ENCODE data around the gene ZNF536. TPM values are rescaled to one million over a fixed set of nuclear protein-coding genes. Genes with fewer than 3 reads are reported as not detected.

Gene ZNF536
- polyA plus RNA-seq, 1 donor (not counting 4 experiments of a cell fraction or from before 2014, with no cell fraction given) = not detected

DNA sequence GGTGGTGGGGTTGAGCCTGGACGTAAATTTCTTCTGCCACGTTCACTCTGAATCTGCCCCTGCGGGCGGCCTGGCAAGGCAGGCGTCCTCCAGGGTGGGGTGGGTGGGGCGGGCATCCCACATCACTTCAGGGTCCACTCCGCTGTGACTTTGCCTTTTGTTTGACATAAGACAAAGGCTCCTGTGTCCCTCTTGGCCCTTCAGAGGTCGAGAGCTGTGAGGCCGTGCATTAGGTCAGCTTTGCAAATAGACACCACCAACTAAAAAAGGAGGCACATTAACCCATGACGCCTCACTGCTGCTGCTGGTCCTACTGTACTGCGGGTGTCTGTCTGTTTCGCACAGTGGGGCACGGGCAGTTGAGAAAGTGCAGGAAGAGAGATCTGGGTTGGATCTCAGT, 10.5 kb upstream of the ZNF536 start:
- H3K79me2 ChIP-seq (ENCODE audit: control insufficient read depth, insufficient read depth, low read length) = no peaks in the 10 kb centered on the region
- H3K27me3 ChIP-seq (ENCODE audit: control insufficient read depth, extremely low read depth, insufficient read depth, low read length) = no peaks in the 10 kb centered on the region
- DNase-seq (ENCODE audit: low read depth, low spot score) (no peak), FAIRE-seq (no peak)
- TF ChIP-seq, protein P1, sequence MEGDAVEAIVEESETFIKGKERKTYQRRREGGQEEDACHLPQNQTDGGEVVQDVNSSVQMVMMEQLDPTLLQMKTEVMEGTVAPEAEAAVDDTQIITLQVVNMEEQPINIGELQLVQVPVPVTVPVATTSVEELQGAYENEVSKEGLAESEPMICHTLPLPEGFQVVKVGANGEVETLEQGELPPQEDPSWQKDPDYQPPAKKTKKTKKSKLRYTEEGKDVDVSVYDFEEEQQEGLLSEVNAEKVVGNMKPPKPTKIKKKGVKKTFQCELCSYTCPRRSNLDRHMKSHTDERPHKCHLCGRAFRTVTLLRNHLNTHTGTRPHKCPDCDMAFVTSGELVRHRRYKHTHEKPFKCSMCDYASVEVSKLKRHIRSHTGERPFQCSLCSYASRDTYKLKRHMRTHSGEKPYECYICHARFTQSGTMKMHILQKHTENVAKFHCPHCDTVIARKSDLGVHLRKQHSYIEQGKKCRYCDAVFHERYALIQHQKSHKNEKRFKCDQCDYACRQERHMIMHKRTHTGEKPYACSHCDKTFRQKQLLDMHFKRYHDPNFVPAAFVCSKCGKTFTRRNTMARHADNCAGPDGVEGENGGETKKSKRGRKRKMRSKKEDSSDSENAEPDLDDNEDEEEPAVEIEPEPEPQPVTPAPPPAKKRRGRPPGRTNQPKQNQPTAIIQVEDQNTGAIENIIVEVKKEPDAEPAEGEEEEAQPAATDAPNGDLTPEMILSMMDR (optimal IDR thresholded peaks at IDR 0.05 in 1 of 3, IDR thresholded peaks at IDR 0.05 in 1 of 3, conservative IDR thresholded peaks at IDR 0.05 in 1 of 3; ENCODE audit: extremely low read depth in 1 of 3, insufficient read depth in 2 of 3, low read length in 3 of 3) = no peak
- TF ChIP-seq EZH2 (IDR thresholded peaks at IDR 0.05; ENCODE audit: low read length) = no peak
- no peaks in the 10 kb centered on the region for H3K9me1 ChIP-seq (ENCODE audit: control insufficient read depth, extremely low read depth, insufficient read depth, low read length)
- H3K27ac ChIP-seq (ENCODE audit: control insufficient read depth, insufficient read depth, low read length) = no peak overlapping the region
- H4K20me1 ChIP-seq (ENCODE audit: control insufficient read depth, extremely low read depth, insufficient read depth, low read length) = no peaks in the 10 kb centered on the region
- no peak overlapping the region for H3K9ac ChIP-seq (ENCODE audit: control insufficient read depth, extremely low read depth, insufficient read depth, low read length)
- H3K4me3 ChIP-seq (ENCODE audit: control insufficient read depth in 2 of 3, extremely low read depth in 1 of 3, insufficient read depth in 2 of 3, low read depth in 1 of 3, low read length in 3 of 3) = no peak overlapping the region
- no peaks in the 10 kb centered on the region for H3K36me3 ChIP-seq (ENCODE audit: control insufficient read depth in 2 of 2, extremely low read depth in 1 of 2, insufficient read depth in 2 of 2, low read length in 2 of 2)
- H3K4me2 ChIP-seq (ENCODE audit: control insufficient read depth, extremely low read depth, insufficient read depth, low read depth, low read length) = no peak overlapping the region
- no peak overlapping the region for H2AFZ ChIP-seq (ENCODE audit: control insufficient read depth, low read length)
- dilution Hi-C loops (cut with MboI; ENCODE audit: extremely low pct_ligation_motif_present, low sequenced_read_pairs) = no loop called here
- no peaks in the 10 kb centered on the region for H3K4me1 ChIP-seq (ENCODE audit: control insufficient read depth, extremely low read depth, insufficient read depth, low read length)
- no peaks in the 10 kb centered on the region for H3K9me3 ChIP-seq (ENCODE audit: control insufficient read depth, low read depth, low read length)

DNA sequence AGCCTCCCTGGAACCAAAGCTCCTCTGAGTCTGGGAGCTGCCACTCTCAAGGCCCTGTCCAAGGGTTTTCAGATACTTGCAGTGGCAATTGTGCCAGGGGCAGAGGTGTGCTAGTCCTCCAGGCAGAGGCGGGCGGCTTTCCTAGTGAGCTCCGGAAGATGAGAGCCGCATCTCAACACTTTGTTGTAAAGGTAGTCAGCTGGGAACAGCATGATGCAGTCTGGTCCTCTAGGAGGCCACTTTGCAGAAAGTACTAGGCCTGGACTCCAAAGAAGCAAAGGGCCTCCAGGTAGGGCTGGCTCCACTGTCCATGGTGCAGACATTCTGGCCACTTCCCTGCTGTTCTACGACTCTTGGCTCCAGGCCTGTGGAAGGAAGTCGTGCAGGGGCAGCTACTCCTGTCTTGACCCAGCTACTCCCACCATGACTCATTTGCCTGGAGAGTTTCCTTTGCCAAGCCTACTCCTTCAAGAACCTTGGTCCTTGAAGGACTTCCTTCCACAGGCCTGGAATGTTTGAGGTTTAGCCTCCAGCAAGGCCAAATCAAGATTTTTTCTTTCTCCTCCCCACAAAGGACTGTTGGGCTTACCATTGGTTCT, 9.9 kb upstream of the ZNF536 start:
- FAIRE-seq (no peak), DNase-seq (ENCODE audit: low read depth, low spot score) (no peak)
- no peaks in the 10 kb centered on the region for H4K20me1 ChIP-seq (ENCODE audit: control insufficient read depth, extremely low read depth, insufficient read depth, low read length)
- H3K27ac ChIP-seq (ENCODE audit: control insufficient read depth, insufficient read depth, low read length) = no peak overlapping the region
- no peaks in the 10 kb centered on the region for H3K4me1 ChIP-seq (ENCODE audit: control insufficient read depth, extremely low read depth, insufficient read depth, low read length)
- no peaks in the 10 kb centered on the region for H3K79me2 ChIP-seq (ENCODE audit: control insufficient read depth, insufficient read depth, low read length)
- no peak overlapping the region for H3K9ac ChIP-seq (ENCODE audit: control insufficient read depth, extremely low read depth, insufficient read depth, low read length)
- H3K4me3 ChIP-seq (ENCODE audit: control insufficient read depth in 2 of 3, extremely low read depth in 1 of 3, insufficient read depth in 2 of 3, low read depth in 1 of 3, low read length in 3 of 3) = no peak overlapping the region
- no peaks in the 10 kb centered on the region for H3K9me3 ChIP-seq (ENCODE audit: control insufficient read depth, low read depth, low read length)
- H3K4me2 ChIP-seq (ENCODE audit: control insufficient read depth, extremely low read depth, insufficient read depth, low read depth, low read length) = no peak overlapping the region
- TF ChIP-seq EZH2 (IDR thresholded peaks at IDR 0.05; ENCODE audit: low read length) = no peak
- TF ChIP-seq, protein P1 (optimal IDR thresholded peaks at IDR 0.05 in 1 of 3, IDR thresholded peaks at IDR 0.05 in 1 of 3, conservative IDR thresholded peaks at IDR 0.05 in 1 of 3; ENCODE audit: extremely low read depth in 1 of 3, insufficient read depth in 2 of 3, low read length in 3 of 3) = no peak
- H3K36me3 ChIP-seq (ENCODE audit: control insufficient read depth in 2 of 2, extremely low read depth in 1 of 2, insufficient read depth in 2 of 2, low read length in 2 of 2) = no peaks in the 10 kb centered on the region
- no peaks in the 10 kb centered on the region for H3K27me3 ChIP-seq (ENCODE audit: control insufficient read depth, extremely low read depth, insufficient read depth, low read length)
- no peaks in the 10 kb centered on the region for H3K9me1 ChIP-seq (ENCODE audit: control insufficient read depth, extremely low read depth, insufficient read depth, low read length)
- dilution Hi-C loops (cut with MboI; ENCODE audit: extremely low pct_ligation_motif_present, low sequenced_read_pairs) = no loop called here
- no peak overlapping the region for H2AFZ ChIP-seq (ENCODE audit: control insufficient read depth, low read length)

Measured in keratinocyte (primary cell).